GM19468 (cell line): Measurements from ENCODE around the gene C19orf33.

Experiments used
- ATAC-seq: cut with Tn5 transposase; IDR thresholded peaks from one replicate; pipeline ENCODE4 v1.9.1; 2021; ENCODE audit warnings: mild to moderate bottlenecking, moderate library complexity, moderate number of reproducible peaks; ENCODE audit not compliant: unreplicated experiment; ENCODE audit errors: extremely low read depth

C19orf33 gene

DNA sequence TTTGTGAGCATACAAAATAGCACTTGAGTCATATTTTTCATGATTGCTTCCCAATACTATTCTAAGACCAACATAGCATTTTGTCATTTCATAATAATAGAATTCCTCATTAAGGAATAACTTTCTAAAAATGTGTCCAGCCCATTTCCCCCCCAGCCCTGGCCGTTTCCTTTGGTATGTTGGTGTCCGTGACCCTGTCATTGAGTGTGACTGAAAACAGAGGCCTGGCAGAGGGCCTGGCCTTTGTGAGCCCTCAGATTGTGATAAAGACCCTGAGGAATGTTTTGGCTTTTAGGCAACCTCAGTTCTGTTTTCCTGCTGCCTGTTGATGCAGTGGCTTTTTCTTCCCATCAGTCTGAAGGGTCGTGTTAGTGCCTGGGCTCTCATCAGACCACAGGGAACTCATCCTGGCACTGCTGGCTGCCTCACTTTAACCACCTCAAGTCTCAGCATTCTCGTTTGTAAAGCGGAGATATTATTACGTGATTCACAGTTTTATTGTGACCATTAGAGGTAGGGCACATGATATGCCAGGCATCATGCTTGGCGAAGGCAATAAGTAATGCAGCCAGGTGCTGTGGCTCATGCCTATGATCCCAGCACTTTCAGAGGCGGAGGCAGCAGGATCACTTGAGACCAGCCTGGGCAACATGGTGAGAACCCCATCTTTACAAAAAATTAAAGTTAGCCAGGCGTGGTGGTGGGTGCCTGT is 25.9 kb upstream of the C19orf33 start:
- ATAC-seq = no peak

DNA sequence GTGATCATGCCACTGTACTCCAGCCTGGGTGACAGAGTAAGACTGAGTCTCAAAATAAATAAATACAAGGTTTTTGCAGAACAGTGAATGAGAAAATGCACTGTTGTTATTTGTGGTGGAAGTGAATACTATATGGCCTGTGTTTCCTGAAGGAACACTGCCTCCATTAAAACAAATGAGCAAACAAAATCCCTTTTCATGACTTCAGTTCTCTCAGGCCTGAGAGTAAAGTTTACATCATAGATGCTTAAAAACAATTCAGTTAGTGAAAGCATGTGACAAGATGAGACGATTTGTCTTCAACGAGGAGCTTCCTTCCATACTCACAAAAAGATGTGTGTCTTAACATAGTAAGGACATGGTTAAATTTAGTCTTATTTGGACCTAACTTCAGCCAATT is 25.3 kb upstream of the C19orf33 start:
- ATAC-seq = no peak

DNA sequence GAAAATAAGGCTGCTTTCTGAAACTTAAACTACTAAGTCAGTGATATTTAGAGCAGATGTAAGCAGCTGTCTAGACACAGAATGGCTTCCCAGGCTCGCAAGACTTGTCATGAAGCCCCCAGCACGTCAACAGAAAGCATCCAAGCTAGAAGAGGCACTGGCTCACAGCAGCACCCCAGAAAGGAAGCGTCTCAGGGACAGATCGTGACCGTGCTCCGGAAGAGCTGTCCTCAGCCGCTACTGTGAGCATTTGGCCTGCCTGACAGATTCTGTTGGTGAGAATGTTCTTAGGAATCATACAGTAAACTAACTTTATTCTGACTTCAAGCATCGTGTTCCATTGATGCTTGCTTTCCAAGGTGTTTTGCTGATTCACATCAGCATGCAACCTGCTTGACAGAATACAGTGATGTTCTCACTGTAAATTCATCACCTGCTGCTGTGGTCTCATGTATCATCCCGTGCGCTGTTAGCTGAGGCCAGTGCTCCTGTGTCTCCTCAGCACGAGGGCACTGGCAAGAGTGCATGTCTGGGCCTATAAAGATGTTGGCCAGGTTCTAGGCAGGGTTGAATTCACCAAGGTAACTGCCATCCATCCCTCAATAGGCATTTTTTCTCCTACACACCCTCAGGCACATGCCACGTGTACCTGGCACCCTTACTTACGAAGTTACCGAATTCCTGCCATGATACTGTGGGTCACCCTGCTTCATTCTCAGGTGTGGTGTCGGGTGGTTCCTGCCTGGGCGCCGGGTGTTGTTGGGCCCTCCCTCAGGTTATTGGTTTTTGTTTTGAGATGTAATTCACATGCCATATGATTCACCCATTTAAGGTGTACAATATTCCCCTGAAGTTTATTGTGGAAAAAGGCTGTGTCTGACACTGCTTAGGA is 23.8 kb upstream of the C19orf33 start:
- ATAC-seq = no peak

DNA sequence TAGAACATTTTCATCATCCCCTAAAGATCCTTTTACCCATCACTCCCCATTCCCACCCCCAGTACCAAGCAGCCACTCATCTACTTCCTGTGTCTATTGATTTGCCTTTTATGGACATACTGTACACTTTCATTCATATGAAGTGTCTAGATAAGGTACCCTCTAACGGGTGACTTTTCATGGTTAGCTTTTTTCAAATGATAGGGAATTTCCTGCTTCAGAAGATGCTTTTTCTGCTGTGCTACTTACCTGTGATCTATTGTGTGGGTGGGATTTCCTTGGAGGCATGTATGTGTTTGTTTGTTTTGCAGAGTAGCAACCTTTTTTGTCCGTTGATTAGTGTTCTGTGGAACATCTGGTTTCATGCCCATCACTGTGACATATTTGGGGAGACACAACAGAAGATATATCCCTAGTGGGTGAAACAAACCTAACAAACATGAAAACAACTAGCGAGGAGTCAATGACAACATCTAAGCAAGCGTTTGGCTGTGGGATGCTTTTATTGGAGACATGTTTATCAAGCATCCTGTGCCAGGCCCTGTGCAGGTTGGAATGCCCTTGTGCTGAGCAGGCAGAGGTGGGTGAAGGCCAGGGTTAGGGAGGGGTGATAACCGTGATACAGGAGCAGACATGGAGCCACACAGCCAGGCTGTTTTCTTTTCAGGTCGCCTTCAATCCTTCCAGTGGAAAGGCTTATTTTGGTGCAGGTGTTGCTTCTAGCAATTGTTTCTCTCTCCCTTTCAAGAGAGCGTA is 22.1 kb upstream of the C19orf33 start:
- no peak for ATAC-seq

DNA sequence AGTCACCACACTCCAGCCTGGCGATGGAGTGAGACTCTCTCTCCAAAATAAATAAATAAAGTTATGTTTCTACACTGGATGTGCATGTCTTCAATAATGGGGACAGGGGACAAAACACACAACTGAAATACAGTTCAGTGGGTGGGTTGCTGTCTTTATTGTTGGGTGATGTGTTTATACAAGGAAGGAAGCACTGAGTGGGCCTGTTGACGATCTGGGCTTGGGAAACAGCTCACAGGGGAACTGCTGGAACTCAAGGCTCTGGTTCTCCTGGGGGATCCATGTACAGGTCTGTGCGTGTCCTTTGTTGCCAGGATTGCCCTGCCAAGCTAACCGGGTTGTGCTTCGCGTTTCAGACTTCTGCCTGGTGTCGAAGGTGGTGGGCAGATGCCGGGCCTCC is 20.8 kb upstream of the C19orf33 start:
- ATAC-seq = no peak

DNA sequence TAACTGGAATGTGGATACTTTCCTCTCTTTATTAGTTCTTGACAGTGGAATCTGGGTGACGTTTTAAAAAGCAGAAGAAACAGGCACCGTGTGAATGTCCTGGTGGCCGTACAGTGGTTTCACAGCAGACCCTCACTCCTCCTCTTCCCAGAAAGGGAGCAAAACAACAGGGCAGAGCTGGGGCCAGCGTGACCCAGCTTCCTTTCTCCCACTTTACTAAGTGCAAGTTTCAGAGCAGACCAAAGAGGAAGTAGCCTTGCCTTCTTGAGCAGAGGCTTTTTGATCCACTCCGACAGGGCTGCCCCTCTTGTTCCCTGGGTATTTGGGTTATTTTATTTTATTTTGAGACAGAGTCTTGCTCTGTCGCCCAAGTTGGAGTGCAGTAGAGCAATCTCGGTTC is 19.6 kb upstream of the C19orf33 start:
- ATAC-seq = no peak

DNA sequence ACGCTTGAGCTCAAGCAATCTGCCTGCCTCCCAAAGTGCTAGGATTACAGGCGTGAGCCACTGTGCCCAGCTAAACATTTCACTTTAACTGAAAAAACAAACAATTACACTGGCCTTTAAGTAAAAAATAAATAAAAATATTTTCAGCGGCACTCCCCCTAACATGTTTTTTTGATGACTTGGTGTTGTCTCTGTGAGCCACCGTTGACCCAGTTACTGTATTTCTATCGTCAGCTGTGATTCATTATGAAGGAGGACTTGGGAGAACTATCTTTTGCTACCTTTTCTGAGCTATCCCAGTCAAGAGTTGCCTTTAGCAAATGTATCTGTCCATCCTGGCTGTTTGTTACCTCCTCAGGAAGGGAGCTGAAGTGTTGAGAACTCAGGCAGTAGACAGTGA is 18.5 kb upstream of the C19orf33 start:
- no peak for ATAC-seq

DNA sequence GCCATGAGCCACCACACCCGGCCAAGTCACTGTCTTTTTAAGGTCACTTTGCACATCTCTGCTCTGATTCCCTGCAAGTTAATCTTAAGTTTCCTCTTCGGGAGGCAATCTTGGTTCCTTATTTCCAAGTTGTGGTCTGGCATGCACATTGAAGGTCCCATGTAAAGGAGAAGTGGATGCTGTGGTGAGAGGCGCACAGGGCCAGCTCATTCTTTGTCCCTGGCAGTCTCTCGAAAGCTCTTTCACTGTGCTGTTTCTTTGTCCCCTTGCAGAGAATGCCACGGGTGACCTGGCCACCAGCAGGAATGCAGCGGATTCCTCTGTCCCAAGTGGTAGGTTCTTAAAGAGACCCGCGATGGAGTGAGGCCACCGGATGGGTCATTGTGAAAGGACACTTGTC is 16.4 kb upstream of the C19orf33 start:
- ATAC-seq = no peak

DNA sequence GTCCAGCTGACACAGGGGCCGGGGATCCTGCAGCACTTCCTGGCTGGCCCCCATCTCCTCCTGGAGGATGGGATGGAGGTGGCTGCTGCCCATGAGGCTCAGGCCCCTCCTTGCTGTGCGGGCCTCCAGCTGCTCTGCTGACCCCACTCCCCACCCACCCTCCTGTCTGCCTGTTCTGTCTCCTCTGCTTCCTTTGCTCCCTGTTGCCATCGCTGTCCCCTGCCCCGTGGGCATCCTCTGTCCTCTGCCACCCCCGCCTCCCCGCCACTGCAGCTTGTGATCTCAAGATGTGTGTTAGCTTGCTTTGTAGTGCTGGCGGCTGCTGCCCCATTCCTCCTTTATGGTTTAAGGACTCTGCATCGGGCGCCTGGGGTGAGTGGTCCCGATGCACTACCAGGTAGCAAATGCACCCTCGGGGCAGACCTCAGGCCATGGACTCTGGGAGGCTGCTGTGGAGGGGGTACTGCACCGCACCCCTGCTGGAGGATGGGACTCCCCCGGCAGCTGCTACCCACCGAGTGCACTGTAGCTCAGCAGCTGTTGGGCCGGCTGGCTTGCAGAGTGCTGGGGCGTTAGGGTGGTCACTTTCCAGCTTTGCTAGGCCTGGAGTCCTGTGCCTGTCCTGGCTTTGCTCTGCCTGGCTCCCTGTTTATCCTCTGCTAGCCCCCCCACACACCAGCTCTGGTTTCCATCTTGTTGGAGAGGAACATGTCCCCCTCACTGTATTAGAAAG is 15.8 kb upstream of the C19orf33 start:
- ATAC-seq = no peak

DNA sequence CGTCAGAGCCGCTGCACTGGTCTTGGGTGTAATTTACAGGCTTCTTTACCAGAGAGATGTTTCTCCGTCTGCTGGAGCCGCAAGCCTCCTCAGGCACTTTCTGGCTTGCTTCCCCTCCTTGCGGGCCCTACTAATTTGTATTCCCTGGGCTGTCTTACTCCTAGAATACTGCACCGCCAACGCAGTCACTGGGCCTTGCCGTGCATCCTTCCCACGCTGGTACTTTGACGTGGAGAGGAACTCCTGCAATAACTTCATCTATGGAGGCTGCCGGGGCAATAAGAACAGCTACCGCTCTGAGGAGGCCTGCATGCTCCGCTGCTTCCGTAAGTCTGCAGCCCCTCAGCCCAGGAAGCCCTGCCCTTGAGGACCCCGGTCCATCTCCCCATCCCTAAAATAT is 14.1 kb upstream of the C19orf33 start:
- no peak for ATAC-seq

DNA sequence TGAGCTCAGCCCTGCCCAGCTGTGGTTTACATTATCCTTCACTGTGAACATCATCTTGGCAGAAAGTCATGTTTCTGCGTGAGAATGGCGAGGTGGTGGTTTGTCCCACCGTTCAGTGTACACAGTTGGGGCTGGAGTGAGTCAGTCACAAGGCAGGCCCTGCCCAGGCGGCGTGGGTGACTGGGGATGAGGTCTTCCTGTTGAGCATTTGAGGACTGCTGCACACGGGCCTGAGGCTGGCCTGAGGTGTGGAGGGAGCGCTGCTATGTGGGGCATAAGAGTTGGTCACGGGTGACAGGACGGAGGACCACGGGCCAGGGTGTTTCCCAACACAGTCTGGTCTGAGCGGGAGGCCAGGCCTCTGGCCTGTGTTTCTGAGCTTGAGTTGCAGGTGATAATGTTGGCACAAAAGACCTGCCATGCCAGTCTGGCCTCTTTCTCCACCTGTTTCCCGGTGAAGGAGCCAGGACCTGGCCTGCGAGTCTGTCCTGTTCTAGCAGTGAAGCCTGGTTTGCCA is 13.4 kb upstream of the C19orf33 start:
- ATAC-seq = no peak

DNA sequence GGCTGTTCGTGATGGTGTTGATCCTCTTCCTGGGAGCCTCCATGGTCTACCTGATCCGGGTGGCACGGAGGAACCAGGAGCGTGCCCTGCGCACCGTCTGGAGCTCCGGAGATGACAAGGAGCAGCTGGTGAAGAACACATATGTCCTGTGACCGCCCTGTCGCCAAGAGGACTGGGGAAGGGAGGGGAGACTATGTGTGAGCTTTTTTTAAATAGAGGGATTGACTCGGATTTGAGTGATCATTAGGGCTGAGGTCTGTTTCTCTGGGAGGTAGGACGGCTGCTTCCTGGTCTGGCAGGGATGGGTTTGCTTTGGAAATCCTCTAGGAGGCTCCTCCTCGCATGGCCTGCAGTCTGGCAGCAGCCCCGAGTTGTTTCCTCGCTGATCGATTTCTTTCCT is 12.2 kb upstream of the C19orf33 start:
- no peak for ATAC-seq

DNA sequence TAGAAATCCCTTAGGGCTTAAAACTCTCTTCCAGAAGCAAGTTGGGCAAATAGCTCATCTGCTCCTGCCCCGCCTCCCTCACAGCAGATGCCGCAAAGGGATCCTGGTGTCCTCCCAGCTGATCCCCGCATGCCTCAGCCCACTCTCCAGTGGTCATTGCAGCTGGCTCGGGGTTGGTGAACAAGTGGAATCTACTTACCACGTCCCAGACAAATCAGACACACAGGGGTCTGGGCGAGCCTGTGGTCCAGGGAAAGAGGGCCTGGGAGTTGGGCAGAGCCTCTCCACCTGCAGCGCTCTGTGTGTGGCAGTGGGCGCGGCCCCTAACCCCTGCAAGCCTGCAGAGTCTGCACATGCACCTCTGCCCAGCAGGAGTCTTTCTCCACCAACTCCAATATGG is 10.8 kb upstream of the C19orf33 start:
- ATAC-seq = no peak

DNA sequence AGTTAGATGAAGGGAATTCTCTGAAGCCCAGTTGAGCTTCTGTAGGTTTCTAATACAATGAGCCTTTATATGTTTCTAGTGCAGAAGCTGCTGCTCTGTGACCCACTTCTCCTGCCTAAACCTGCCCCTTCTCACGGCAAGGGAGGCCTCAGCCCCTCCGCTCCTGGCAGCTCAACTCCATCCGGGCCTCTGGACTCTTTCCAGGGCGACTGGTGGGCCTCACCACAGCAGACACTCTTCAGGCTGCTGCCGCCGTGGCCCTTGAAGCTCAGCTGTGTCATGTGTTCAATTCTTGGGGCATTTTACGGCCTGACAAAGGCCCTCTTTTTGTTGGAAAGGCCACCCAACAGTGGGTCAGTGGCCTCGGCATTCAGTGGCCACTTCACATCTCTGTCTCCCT is 10.0 kb upstream of the C19orf33 start:
- no peak for ATAC-seq

DNA sequence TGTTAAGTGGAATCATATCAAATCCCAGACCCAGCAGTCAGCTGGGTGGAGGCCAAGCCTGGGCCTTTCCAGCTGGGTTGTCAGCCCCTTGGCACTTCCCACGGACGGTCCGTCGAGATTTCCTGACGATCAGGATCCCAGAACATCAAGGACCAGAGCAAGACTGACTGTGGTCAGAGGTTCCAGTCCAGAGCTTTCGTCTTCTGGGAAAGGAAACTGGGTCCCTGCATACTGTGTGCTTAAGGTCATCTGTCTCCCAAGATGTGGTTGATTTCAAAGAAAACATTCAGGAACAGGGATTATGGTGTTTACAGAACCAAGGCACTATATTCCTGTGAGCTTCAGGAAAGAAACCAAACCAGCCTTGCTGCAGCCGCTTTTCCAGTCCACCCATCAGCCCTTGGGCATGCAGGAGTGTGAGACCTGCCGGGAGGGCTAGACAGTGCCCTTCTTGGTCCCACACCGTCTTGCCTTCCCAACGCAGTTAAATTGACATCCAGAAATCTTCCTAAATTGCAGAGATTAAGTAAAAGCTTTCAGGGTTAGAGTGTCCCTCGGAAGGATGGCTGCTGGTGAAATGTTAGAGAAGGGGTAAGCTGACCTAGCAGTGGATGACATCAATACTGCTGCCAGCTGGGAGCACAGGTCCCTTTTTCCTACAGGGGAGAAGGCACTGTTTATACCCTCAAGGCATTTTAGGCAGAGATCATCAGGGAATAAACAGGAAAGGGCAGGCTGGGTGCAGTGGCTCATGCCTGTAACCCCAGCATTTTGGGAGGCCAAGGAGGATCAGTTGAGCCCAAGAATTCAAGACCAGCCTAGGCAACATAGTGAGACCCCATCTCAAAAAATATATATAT is 5.0 kb upstream of the C19orf33 start:
- ATAC-seq = no peak

DNA sequence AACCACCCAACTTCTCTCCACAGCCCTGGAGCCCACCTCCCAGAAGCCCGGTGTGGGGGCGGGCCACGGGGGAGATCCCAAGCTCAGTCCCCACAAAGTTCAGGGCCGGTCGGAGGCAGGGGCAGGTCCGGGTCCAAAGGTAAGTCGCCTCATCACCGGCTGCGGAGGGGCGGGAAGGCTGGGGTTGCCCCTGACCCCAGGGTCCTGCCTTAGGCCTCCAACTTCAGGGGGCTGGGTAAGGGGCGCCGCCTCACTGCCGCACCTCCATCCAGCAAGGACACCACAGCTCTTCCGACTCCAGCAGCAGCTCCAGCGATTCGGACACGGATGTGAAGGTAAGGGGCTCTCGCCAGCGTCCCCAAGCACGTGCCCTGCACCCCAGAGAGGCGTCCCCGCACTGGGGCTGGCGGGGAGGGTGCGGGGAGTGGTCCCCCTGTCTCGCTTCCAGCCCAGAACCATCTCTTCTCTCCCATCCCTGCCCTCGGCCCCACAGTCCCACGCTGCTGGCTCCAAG is 358 bp downstream of the C19orf33 start:
- ATAC-seq = no peak

DNA sequence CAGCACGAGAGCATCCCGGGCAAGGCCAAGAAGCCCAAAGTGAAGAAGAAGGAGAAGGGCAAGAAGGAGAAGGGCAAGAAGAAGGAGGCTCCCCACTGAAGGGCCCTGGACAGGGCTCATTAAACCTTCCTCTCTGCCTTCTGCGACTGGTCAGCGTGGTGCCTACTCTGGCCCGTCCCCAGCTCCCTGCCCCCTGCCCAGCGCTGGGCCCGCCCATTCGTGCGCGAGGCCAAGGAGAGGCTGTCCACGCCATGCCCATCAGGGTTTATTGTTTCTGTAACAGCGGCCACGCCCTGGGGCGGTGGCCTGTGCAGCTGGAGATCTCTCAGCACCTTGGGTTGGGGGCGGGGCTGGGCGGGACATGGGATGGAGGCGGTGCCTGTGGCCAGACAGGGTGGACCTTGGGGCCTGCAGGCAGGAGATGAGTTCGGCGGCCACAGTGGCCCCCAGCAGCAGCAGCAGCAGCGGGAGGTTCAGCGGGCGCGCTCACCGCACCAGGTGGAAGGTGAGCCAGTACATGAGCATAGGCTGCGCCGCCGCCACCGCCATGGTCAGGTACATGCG is 897 bp downstream of the C19orf33 start:
- ATAC-seq = no peak

DNA sequence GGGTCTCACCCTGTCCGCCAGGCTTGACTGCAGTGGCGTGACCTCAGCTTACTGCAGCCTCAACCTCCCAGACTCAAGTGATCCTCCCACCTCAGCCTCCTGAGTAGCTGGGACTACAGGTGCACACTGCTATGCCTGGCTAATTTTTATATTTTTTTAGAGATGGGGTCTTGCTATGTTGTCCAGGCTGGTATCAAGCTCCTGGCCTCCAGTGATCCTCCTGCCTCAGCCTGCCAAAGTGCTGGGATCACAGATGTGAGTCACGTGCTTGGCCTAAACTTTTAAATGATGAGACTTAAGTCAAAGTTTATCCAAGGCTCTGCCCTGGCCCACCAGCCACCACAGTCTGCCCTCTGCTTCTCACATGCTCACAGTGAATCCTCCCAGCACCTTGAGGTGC is 2.2 kb downstream of the C19orf33 start:
- no peak for ATAC-seq

DNA sequence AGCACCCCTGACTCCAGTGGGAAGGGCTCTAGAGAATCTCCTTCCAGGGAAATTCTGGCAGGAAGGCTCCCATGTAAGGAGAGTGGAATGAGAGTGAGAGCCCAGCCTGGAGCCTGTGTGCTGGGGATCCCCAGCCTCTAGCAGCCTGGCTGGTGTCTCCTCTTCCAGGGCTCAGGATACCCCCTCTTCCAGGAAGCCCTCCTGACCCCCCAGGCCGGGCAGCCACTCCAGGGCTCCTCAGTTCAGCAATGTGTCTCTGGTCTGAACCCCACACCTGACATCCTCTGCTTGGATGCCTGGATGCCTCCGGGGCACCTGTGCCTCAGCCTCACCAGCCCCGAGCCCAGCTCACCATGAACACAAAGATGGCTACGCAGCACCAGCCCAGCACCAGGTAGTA is 3.0 kb downstream of the C19orf33 start:
- no peak for ATAC-seq
